Calu3 (cell line): ENCODE results near the gene RAB37. TPM values are rescaled to one million over a fixed set of nuclear protein-coding genes. Genes with fewer than 3 reads are reported as not detected.
A peak's percentile ranks its signal among the peaks of the same experiment; 100 is the strongest.

Experiments
- BruUV-seq: library from RNA; stranded (reverse); fragments of 400-500 nt; replicated peaks from 2 replicates; lab custom pipeline; 2021; lab: Mats Ljungman, UMichigan
- CTCF ChIA-PET: fragments of 300-600 bp; sonication (Branson Sonifier 250); formaldehyde crosslinking; loops from one replicate; lab custom pipeline; 2022; ENCODE audit warnings: antibody characterized with exemption; lab: Charles Lee
- DNase-seq: peaks from one replicate; pipeline ENCODE4 v3.0.0; 2022
- H3K27ac Mint-ChIP-seq: one replicate; pipeline ENCODE4 v1.8.0; 2022; ENCODE audit warnings: mixed read lengths; ENCODE audit not compliant: unreplicated experiment
- H3K27me3 Mint-ChIP-seq: one replicate; pipeline ENCODE4 v1.8.0; 2022; ENCODE audit warnings: mixed read lengths; ENCODE audit not compliant: unreplicated experiment
- H3K36me3 Mint-ChIP-seq: one replicate; pipeline ENCODE4 v1.8.0; 2022; ENCODE audit warnings: mild to moderate bottlenecking, moderate library complexity, mixed read lengths; ENCODE audit not compliant: insufficient read depth, unreplicated experiment
- H3K4me1 Mint-ChIP-seq: one replicate; pipeline ENCODE4 v1.8.0; 2022; ENCODE audit warnings: mild to moderate bottlenecking, low read depth, mixed read lengths; ENCODE audit not compliant: unreplicated experiment
- H3K4me3 Mint-ChIP-seq: one replicate; pipeline ENCODE4 v1.8.0; 2022; ENCODE audit warnings: mild to moderate bottlenecking, low read depth, moderate library complexity, mixed read lengths; ENCODE audit not compliant: unreplicated experiment
- H3K9me3 Mint-ChIP-seq: one replicate; pipeline ENCODE4 v1.8.0; 2022; ENCODE audit warnings: low read depth, mixed read lengths; ENCODE audit not compliant: unreplicated experiment
- intact Hi-C: fragments of 100-400 bp; cut with micrococcal nuclease; formaldehyde crosslinking; loops from one replicate; pipeline ENCODE4 v1.10.0; 2022; ENCODE audit not compliant: unreplicated experiment
- total RNA-seq: library from RNA; stranded (reverse); gene quantifications from 2 replicates; pipeline ENCODE4 v1.2.3, GENCODE V29; 2022
- TF ChIP-seq, protein P1 (sequence below): fragments of 200-600 bp; IDR thresholded peaks from one replicate; pipeline ENCODE4 v1.8.0; 2022; ENCODE audit warnings: antibody characterized with exemption; ENCODE audit not compliant: unreplicated experiment

The RAB37 gene
- total RNA-seq, 1 experiment from 2014 or later, result 0.21 TPM

- CTCF ChIA-PET, result interaction anchor here (0.6 kb wide), 1 partner anchor 12 kb away, joined by 3 read pairs; no protein-coding TSS in a partner anchor
- peaks cover 58% of the 10 kb centered on the region for H3K36me3 Mint-ChIP-seq
- intact Hi-C loops, result no loop called here
- H3K4me1 Mint-ChIP-seq, result peaks cover 45% of the 10 kb centered on the region
- BruUV-seq, result no TSS peak
- no peak for DNase-seq
- no peaks in the 10 kb centered on the region for H3K27me3 Mint-ChIP-seq
- TF ChIP-seq, protein P1, sequence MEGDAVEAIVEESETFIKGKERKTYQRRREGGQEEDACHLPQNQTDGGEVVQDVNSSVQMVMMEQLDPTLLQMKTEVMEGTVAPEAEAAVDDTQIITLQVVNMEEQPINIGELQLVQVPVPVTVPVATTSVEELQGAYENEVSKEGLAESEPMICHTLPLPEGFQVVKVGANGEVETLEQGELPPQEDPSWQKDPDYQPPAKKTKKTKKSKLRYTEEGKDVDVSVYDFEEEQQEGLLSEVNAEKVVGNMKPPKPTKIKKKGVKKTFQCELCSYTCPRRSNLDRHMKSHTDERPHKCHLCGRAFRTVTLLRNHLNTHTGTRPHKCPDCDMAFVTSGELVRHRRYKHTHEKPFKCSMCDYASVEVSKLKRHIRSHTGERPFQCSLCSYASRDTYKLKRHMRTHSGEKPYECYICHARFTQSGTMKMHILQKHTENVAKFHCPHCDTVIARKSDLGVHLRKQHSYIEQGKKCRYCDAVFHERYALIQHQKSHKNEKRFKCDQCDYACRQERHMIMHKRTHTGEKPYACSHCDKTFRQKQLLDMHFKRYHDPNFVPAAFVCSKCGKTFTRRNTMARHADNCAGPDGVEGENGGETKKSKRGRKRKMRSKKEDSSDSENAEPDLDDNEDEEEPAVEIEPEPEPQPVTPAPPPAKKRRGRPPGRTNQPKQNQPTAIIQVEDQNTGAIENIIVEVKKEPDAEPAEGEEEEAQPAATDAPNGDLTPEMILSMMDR, result no peak
- H3K9me3 Mint-ChIP-seq, result no peaks in the 10 kb centered on the region
- H3K4me3 Mint-ChIP-seq, result no peak overlapping the region
- no peak overlapping the region for H3K27ac Mint-ChIP-seq
These were observed 30.1 kb downstream of the RAB37 start for GRCh38 chr17:74767111-74767516.

DNA sequence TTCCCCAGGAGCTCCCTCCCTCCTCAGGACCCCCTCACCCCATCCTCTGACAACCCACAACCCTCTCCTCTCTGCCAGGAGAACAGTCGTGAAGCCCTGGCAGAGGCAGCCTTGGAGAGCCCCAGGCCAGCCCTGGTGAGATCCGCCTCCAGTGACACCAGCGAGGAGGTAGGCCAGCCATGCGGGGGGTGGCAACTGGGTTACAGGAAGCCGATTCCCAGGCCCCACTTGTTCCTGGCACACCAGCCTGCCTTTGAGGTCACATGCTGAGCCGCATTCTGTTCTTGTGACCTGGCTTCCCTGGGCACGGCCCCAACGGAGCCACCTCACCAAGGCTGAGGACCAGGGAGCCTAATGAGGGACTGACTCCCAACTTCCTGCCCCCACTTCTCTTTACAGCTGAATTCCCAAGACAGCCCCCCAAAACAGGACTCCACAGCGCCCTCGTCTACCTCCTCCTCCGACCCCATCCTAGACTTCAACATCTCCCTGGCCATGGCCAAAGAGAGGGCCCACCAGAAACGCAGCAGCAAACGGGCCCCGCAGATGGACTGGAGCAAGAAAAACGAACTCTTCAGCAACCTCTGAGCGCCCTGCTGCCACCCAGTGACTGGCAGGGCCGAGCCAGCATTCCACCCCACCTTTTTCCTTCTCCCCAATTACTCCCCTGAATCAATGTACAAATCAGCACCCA lies 31.2 kb downstream of the RAB37 start:
- TF ChIP-seq, protein P1, result no peak
- intact Hi-C loops, result no loop called here
- peak overlapping the region; percentile 67 for H3K27ac Mint-ChIP-seq
- H3K36me3 Mint-ChIP-seq, result peaks cover 67% of the 10 kb centered on the region
- DNase-seq, result peak; percentile 50
- BruUV-seq, result no TSS peak
- no peaks in the 10 kb centered on the region for H3K9me3 Mint-ChIP-seq
- peaks cover 38% of the 10 kb centered on the region for H3K4me1 Mint-ChIP-seq
- peak overlapping the region; percentile 10 for H3K4me3 Mint-ChIP-seq
- CTCF ChIA-PET, result interaction anchor here (1.0 kb wide), 1 partner anchor 22 kb away, joined by 3 read pairs; no protein-coding TSS in a partner anchor
- H3K27me3 Mint-ChIP-seq, result no peaks in the 10 kb centered on the region

- intact Hi-C loops, result no loop called here
- TF ChIP-seq, protein P1, result no peak
- H3K9me3 Mint-ChIP-seq, result no peaks in the 10 kb centered on the region
- H3K27me3 Mint-ChIP-seq, result no peaks in the 10 kb centered on the region
- CTCF ChIA-PET, result interaction anchor here (1.3 to 2.8 kb wide), 2 partner anchors 10 to 24 kb away, joined by 7 to 30 read pairs; no protein-coding TSS in a partner anchor
- H3K27ac Mint-ChIP-seq, result peak overlapping the region; percentile 67
- TSS peak; percentile 77 for BruUV-seq
- peak overlapping the region; percentile 10 for H3K4me3 Mint-ChIP-seq
- H3K4me1 Mint-ChIP-seq, result peaks cover 37% of the 10 kb centered on the region
- DNase-seq, result no peak
- H3K36me3 Mint-ChIP-seq, result peaks cover 69% of the 10 kb centered on the region
These were observed 31.7 kb downstream of the RAB37 start for GRCh38 chr17:74768763-74769114.

DNA sequence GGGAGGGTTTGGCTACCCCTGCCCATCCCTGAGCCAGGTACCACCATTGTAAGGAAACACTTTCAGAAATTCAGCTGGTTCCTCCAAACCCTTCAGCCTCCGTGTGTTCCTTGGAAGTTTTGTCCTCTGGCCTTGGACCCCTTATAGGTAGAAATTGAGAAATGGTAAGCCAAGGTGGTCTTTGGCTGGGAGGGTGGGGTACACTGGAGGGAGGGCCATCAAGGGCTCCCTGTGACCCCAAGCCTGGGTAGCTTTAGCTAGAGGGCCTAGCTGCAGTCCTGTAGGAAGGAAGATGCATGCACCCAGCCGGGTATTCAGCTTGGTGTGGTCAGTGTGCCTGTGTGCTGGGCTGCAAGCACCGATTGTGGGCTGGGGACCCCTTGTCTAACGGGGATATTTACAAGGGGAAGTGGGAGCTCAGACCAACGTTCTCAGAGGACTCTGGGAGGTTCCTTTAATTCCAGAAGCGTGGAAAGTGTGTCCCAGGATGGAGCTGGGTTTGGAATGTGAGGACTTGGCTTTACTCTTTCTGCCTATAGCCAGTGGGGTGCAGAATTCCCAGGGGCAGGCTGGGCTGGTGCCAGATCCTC lies 32.3 kb downstream of the RAB37 start:
- Mint-ChIP-seq H3K9me3 (no peaks in the 10 kb centered on the region), H3K36me3 (peaks cover 74% of the 10 kb centered on the region), H3K27ac (peak overlapping the region; percentile 67), H3K4me3 (no peak overlapping the region), H3K4me1 (peaks cover 37% of the 10 kb centered on the region), H3K27me3 (no peaks in the 10 kb centered on the region)
- TF ChIP-seq, protein P1, result no peak
- CTCF ChIA-PET, result interaction anchor here (1.0 to 2.8 kb wide), 3 partner anchors 10 to 24 kb away, joined by 3 to 30 read pairs (median 7); no protein-coding TSS in a partner anchor
- intact Hi-C loops, result no loop called here
- no peak for DNase-seq
- no TSS peak for BruUV-seq
